GM19463 (cell line): ENCODE data around the gene ORC2.
A peak's percentile ranks its signal among the peaks of the same experiment; 100 is the strongest.
"Not testable (repeated sequence)": the region's sequence is repeated elsewhere in the genome, so short reads cannot be mapped to it uniquely, and the experiment has no call there.

Experiments
- ATAC-seq: cut with Tn5 transposase; IDR thresholded peaks from one replicate; pipeline ENCODE4 v1.9.1; 2021; ENCODE audit warnings: mild to moderate bottlenecking, moderate library complexity; ENCODE audit not compliant: unreplicated experiment

Gene ORC2

GRCh38 chr2:200939832-200940231, 23.6 kb downstream of the ORC2 start:
- no peak for ATAC-seq

- no peak for ATAC-seq
These were observed 32.4 kb downstream of the ORC2 start for GRCh38 chr2:200930947-200931626.

GRCh38 chr2:200929334-200930249, 33.9 kb downstream of the ORC2 start:
- ATAC-seq: no peak

- ATAC-seq: no peak
These were observed 41.0 kb downstream of the ORC2 start for GRCh38 chr2:200922439-200922838.

GRCh38 chr2:200913654-200914053, 49.8 kb downstream of the ORC2 start:
- no peak for ATAC-seq

- no peak for ATAC-seq
These were observed 53.5 kb downstream of the ORC2 start for GRCh38 chr2:200909958-200910357.

- ATAC-seq: peak; percentile 44
These were observed 57.7 kb downstream of the ORC2 start for GRCh38 chr2:200905618-200906296.

GRCh38 chr2:200901459-200902072, 61.9 kb downstream of the ORC2 start:
- ATAC-seq: peak; percentile 98

- ATAC-seq: no peak
These were observed 64.0 kb downstream of the ORC2 start for GRCh38 chr2:200899482-200899881.

- ATAC-seq: peak; percentile 85
These were observed 74.5 kb downstream of the ORC2 start, which contains the start of the genes NIF3L1 and PPIL3 for GRCh38 chr2:200888704-200889625. NIF3L1 (plus strand) TSS chr2:200889371; CDS start chr2:200891944, 2,573 bp downstream. PPIL3 (minus strand) TSS chr2:200889077; CDS start chr2:200887615, 1,462 bp downstream.

GRCh38 chr2:200881715-200882249, 81.7 kb downstream of the ORC2 start:
- not testable (repeated sequence) for ATAC-seq

GRCh38 chr2:200878289-200878880, 85.1 kb downstream of the ORC2 start:
- no peak for ATAC-seq

GRCh38 chr2:200877443-200877842, 86.0 kb downstream of the ORC2 start:
- ATAC-seq: no peak

- no peak for ATAC-seq
These were observed 89.9 kb downstream of the ORC2 start for GRCh38 chr2:200873560-200873959.

GRCh38 chr2:200871151-200871550, 92.3 kb downstream of the ORC2 start:
- ATAC-seq: no peak

GRCh38 chr2:200869014-200869413, 94.4 kb downstream of the ORC2 start:
- ATAC-seq: no peak

GRCh38 chr2:200864176-200865034, 99.1 kb downstream of the ORC2 start, which contains the start of gene CLK1:
CLK1 (minus strand) TSS chr2:200864658; CDS start chr2:200861862, 2,796 bp downstream.
- ATAC-seq: peak; percentile 85

- ATAC-seq: peak; percentile 5
These were observed 99.7 kb downstream of the ORC2 start for GRCh38 chr2:200863782-200864175.
